HG03521 (cell line): ENCODE data around the gene RBKS.
A peak's percentile ranks its signal among the peaks of the same experiment; 100 is the strongest.
"Not testable (repeated sequence)": the region's sequence is repeated elsewhere in the genome, so short reads cannot be mapped to it uniquely, and the experiment has no call there.

Experiments used
- ATAC-seq: cut with Tn5 transposase; IDR thresholded peaks from one replicate; pipeline ENCODE4 v1.9.1; 2021; ENCODE audit warnings: mild to moderate bottlenecking, moderate library complexity; ENCODE audit not compliant: unreplicated experiment

Gene RBKS

DNA sequence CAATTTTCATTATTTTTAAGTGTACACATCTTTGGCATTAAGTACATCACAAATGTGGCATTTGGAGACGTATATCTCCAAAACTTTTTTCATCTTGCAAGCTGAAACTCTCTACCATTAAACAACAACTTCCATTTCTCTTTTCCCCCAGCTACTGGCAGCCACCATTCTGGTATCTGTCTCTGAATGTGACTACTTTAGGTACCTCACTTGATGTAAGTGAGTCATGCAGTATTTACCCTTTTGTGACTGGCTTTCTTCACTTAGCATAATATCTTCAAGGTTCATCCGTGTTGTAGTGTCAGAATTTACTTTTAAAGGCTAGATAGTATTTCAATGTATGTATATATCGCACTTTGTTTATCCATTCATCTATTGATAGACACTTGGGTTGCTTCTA is 17.4 kb upstream of the RBKS start:
- no peak for ATAC-seq

DNA sequence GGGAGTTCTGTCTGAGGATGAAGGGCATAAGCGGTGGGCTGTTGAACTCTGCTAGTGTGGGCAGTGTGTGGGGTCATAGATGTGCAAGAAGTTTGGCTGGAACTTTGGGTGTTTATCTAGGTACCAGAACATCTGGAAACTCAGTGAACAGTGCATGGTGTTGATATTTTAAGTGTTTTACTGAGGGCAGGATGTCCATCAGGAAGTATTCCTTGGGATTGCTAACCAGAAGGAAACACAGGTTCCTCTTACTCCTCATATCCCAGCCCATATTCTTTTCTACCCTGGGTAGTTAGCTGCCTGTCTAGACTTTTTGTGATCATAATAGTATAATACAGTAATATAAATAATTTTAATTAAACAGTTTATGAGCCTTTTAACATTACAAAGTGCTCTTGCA is 15.9 kb upstream of the RBKS start:
- no peak for ATAC-seq

DNA sequence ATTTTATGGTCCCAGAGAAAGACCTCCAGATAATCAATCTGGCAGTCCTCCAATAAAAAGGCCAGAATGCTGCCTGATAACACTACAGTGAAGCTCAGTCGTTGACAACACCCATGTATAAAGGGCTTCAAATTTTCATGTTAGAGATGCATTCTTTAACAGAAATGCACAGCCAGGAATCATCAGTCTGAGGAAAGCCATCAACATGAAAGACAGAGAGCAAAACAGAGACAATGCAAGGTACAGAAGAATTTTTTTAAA is 14.1 kb upstream of the RBKS start:
- ATAC-seq: no peak

DNA sequence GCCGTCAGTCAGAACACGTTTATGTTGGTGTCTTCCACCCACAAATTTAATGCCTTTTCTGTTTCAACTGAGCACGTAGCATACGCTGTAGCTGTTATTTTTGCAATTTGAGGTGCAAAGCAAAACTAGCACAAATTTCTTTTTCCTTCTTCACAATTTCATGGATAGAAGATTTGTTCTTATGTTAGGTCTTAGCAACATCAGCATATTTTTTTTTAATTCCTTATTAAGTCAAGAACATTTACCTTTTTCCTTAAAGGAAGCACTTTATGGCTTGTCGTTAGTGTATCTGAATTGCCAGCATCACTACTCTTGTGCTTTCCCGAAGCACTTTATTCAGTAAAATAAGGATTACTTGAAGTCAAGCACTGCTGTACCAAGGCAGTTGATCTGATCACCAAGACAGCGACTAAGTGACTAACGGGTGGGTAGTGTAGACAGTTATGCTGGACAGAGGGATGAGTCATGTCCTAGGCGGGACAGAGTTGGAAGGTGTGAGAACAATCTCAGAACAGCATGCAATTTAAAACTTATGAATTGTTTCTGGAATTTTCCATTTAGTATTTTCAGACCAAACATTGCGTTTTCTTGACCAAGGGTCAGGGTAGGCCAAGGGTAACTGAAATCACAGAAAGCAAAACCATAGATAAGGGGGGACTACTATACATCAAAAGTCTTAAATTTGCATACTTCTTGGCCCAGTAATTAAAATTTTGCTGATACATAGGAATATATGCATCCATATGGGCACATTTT is 13.6 kb upstream of the RBKS start:
- no peak for ATAC-seq

DNA sequence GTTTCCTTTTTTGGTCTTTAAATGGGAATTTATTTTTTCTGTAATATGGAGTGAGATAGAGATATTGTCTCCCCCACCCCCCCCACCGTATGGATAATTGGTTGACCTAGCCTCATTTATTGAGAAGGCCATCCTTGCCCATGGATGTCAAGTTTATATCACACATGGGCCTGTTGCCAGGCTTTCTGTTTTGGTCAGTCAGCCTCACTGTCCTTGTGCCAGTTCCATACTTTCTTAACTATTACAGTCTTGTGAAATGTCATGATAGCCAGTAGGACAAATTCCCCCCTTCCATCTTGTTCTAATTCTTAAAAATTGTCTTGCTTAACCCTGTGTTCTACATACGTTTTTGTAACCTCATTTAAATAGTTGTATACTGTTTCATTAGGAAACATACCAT is 12.8 kb upstream of the RBKS start:
- ATAC-seq: no peak

DNA sequence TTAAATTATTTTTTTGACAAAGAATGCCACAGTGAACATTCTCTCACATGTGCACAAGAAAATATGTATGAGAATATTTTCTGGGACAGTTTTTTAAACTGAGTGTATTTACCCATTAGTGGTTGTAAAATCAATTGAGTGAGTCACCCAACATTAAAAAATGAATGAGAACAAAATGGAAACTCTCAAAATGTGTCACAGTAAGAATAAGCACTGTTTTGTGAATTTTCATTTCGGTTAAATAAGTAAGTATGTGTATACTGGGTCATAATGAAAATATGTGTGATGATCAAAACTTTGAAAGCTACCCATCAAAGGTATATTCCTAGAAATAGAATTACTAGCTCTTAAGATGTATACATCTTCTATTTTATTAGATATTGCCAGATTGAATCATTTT is 11.9 kb upstream of the RBKS start:
- no peak for ATAC-seq

DNA sequence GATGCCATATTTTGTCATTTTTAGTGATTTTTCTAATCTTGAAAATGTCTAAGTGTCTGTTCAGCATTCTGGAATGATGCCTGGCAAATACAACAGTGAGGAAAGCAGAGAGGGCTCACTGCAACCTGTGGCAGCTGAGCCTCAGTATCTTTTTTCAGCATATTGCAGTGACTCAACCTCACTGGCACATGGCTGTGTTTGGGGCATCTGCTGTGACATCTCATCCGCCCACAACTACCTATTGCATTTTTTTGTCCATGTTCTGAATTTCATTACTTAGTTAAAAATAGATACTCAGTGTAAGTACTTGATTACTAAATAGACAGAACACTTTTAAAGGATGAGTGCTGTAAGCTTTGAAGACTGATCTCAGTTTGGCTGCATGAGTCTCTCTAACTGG is 11.0 kb upstream of the RBKS start:
- no peak for ATAC-seq

DNA sequence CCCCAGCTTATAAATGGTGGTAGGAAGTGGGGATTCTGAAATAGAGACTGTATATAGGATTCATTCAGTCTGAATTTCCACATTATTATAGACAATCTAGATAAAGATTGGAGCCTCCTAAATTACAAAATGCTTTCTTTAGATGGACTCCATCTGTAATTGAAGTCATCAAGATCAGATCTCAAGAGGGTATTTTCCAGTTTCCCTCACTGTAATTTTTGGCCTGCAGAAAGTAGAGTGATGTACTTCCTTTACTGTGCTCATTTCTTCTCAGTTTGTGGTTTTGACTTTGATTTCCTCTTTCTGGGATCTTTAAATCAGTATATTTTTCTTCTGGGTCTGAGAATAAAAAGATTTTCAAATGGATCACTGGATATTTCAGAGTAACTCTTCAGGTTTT is 7.5 kb upstream of the RBKS start:
- no peak for ATAC-seq

DNA sequence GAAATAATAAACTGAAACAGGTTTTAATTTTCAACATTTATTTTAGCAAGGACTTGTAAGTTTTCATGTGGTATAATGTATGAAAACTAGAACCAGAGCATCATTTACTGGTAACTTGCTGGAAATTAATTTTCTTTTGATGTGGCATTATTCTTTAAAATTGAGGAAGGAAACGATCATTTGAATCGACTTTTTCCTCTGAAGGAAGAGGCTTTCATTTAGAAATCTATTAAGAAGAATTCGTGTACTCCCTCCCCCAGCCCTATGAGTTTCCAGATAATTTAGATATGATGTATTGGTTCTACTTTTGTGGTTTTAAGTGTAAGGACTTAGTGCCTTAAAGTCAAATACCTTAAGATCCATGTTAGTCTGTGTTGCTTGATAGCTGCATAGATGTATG is 2.8 kb upstream of the RBKS start:
- ATAC-seq: no peak

DNA sequence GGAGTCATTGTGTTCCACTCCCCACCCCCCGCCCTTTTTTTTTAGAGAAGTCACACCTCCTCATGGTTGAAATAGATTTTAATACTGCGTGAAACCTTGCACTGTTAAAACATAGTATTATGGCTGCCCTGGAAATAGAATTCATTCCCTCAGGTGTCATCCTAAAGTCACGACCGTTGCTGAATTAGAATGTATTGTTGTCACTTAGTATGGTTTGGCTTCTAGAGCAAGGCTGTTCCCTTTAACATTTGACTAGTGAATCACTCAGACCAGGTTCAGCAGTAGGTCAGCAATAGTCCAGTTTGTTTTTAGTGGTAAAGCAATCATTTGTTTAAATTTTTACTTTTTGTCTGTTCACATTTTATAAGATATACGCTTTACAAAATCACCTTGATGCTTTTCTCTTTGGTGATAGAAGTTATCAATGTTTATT is 1.5 kb upstream of the RBKS start:
- no peak for ATAC-seq

DNA sequence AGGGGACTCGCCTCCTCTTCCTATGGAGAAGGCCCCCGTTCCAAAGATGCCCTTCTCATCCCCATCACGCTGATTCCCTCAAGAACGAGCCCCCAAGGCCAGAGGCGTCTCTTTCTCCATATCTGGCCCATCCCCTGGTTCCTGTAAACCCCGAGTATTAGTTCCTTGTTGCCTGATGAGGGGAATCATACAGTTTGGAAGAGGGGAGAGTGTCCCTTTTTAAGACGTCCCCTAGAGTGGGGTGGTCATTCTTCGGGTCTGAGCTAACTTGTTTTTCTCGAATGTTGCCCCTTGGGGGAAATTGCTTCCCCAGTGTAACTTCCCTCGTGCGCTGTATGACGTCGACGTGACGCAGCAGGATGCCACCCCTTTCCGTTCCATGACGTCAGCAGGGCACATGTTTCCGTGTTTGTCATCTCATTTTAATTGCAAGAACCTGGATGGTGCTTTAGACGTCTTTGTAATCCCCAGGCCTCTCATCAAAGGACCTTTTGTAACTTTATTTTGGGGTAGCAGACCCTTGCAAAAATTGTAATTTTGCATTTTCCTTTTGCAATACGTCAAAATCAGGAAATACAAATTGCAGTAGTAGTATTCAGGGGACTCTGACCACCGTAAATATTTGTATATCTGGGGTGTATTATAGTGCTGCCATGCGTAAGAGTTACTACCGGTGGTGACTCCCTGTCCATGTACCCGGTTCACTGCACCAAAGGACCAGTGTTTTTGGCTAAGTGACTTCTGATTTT is 911 bp upstream of the RBKS start:
- peak; percentile 8 for ATAC-seq

DNA sequence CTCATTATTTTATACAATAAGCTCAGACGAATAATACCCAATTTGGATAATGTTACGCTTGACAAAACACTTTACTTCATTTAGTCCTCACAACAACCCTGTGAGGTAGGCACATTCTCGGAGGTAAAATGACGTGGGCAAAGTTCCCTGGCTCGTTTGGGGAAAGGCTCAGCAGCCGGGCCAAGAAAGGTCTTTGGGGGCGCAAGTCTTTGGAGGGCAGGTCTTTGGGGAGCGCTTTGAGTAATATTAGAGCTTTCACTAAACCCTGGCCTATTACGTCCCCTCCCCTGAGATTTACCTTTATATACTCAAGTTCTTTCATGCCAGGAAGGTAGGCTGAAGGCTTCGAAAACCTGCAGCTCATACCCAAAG is 427 bp downstream of the RBKS start:
- no peak for ATAC-seq

DNA sequence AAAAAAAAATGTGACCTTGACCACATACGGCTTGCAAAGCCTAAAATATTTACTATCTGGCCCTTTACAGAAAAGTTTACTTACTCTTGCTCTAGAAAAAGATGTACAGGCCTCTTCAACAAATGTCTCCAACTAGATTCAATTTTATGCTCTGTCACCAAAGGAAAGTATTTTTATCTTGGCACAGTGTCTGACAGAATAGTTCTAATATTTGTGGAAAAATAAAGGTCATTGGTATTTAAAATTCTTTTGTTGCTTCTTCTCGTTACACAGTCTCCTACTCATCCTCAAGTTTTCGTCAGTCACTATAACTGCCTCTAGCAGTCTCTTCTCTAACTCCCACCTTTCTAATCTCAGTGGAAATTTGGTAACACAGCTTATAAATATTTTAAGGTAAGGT is 1.4 kb downstream of the RBKS start:
- ATAC-seq: no peak

DNA sequence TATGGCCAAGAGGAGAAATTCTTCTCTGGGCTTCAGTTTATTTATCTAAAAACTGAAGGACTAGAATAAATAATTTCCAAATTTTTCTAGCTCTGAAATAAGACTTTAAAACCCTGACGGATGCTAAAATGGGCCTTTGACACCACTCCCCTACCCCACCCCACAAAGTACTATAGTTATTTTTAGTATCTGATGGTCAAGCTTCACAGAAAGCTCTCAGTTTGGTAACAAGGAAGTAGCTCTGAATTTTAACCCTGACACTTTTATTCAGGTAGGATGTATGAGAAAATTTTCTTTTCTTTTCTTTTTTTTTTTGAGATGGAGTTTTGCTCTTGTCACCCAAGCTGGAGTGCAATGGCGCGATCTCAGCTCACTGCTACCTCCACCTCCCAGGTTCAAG is 2.4 kb downstream of the RBKS start:
- no peak for ATAC-seq

DNA sequence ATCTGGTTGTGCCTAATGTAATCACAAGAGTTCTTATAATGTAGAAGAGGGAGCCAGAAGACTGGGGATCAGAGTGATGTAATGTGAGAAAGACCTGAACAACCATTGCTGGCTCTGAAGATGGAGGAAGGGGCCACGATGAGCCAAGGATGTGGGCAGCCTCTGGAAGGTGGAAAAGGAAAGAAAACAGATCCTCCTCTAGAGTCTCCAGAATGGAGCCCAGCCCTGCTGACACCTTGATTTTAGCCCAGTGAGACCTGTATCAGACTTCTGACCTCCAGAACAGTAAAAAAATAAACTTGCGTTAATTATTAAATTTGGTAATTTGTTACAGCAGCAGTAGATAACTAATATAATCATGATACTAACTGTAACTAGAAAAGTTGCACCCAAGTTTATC is 3.1 kb downstream of the RBKS start:
- no peak for ATAC-seq

DNA sequence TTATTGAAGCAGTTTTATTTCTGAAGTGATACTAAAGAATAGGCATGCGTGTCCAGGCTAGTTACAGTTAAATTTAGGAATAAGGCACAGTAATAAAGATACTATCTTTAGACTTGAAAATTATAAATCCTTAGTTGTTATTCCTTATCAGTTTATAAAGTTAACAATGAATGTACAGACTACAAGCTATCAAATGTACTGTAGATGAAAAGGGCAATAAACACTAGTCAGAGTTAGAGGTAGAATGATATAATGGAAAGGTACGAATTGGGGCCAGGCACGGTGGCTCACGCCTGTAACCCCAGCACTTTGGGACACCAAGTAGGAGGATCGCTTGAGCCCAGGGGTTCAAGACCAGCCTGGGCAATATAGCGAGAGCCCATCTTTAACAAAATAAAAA is 3.9 kb downstream of the RBKS start:
- ATAC-seq: no peak

DNA sequence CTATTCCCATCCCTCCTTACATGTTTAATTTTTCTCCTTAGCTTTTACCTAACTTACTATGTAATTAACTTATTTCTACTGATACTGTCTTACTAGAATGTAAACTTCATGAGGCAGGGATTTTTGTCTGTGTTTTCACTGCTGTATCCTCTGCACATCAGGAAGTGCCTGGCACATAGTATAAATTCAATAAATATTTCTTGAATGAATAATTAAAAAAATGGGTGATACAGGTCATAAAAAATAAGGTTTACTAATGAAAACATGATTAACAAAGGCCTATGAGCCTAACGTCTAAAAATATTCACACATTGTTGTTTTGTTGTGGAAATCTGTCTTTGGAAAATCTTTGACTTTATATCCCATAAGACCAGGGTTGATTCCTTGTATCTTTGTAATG is 4.5 kb downstream of the RBKS start:
- no peak for ATAC-seq

DNA sequence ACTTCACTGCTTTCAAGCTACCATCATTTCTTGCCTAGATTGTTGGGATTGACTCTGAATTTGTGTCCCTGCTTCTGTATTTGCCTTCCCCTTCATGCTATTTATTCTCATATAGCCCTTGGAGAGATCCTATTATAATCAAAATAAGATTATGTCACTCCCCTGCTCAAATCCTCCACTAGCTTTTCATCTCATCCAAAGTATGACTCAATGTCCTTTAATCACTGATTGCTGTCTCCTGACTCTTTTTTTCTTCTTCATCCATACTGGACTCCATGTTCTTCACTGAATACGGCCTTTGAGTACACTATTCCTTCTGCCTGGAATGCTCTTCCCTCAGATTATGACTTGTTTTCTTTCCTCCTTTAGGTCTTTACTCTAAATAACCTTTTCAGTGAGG is 5.0 kb downstream of the RBKS start:
- ATAC-seq: no peak

DNA sequence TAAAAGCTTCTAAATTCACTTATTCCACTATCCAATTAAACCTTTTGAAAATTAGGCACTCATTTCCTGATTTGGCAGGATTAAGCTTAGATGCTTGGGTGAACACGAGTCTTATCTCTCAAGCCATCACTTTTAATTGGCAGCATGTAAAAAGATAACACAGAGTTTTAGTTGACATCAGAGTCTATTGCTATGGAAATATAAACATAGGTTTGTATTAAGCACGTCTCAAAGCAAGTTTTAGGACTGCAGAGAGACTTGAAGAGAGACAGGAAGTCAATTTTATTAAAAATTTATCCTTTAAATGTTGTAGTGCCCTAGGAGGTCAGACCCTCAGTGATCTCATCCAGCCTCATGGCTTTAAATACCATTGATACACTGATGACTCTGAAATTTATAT is 5.6 kb downstream of the RBKS start:
- no peak for ATAC-seq

DNA sequence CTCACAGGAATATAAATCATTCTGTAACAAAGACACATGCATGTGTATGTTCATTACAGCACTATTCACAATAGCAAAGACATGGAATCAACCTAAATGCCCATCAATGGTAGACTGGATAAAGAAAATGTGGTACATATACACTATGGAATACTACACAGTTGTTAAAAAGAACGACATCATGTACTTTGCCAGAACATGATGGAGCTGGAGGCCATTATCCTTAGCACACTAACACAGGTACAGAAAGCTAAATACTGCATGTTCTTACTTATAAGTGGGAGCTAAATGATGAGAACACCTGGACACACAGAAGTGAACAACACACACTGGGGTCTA is 7.6 kb downstream of the RBKS start:
- ATAC-seq: not testable (repeated sequence)

DNA sequence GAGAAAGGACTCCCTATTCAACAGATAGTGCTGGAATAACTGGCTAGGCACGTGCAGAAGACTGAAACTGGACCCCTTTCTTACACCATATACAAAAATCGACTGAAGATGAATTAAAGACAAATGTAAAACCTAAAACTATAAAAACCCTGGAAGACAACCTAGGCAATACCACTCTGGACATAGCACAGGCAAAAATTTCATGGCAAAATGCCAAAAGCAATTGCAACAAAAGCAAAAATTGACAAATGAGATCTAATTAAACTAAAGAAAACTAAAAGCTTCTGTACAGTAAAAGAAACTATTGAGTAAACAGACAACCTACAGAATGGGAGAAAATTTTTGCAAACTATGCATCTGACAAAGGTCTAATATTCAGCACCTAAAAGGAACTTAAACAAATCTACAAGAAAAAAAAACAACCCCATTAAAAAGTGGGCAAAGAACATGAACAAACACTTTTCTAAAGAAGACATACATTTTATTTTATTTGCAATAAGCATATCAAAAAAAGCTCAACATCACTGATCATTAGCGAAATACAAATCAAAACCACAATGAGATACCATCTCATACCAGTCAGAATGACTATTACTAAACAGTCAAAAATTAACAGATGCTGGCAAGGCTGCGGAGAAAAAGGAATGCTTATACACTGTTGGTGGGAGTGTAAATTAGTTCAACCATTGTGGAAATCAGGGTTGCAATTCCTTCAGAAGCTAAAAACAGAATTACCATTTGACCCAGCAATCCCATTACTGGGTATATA is 8.2 kb downstream of the RBKS start:
- not testable (repeated sequence) for ATAC-seq

DNA sequence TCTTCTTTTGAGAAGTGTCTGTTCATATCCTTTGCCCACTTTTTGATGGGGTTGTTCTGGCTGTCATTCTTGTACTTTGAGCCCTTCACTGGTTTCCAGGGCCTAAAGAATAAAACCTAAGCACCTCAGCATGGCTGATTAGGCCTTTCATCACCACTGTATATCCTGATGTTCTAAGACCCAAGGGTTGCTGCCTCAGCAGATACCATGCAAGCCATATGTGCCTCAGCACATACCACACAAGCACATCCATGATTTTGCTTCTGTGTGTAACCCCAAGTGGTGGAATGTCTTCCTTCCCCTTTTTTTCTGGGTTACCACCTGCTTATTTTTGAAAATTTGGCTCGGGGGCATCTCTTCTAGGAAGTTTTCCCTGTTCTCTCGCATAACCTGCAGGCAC is 11.4 kb downstream of the RBKS start:
- no peak for ATAC-seq
